ENCODE data around the gene MTMR3. TPM values are rescaled to one million over a fixed set of nuclear protein-coding genes. Genes with fewer than 3 reads are reported as not detected.

MTMR3 gene
- total and polyA plus RNA-seq, 2 donors (not counting 1 experiment from before 2014, with no cell fraction given), result 31.7 to 67.8 TPM

GRCh38 chr22:29872989-29873388 is 10.0 kb upstream of the MTMR3 start:
- CTCF ChIA-PET, result no interaction called here
- Mint-ChIP-seq H3K4me1 (no peaks in the 10 kb centered on the region), H3K27ac (no peak overlapping the region), H3K9me3 (ENCODE audit: insufficient read depth) (no peaks in the 10 kb centered on the region), H3K4me3 (no peak overlapping the region), H3K27me3 (peaks cover 11% of the 10 kb centered on the region)
- Histone ChIP-seq H2AFZ (ENCODE audit: insufficient read depth, low read depth, low read length, poor library complexity, severe bottlenecking) (no peak overlapping the region), H3K36me3 (replicated peaks in 1 of 2; ENCODE audit: control extremely low read depth in 1 of 2, control insufficient read depth in 1 of 2, extremely low read depth in 1 of 2, insufficient read depth in 2 of 2, low read length in 1 of 2) (no peaks in the 10 kb centered on the region), H3K4me1 (ENCODE audit: control insufficient read depth in 2 of 2, insufficient read depth in 2 of 2, low read length in 2 of 2) (no peaks in the 10 kb centered on the region), H4K20me1 (ENCODE audit: control insufficient read depth, insufficient read depth, low read length, poor library complexity, severe bottlenecking) (no peaks in the 10 kb centered on the region), H3K4me3 (ENCODE audit: control extremely low read depth in 1 of 5, extremely low read depth in 1 of 5, insufficient read depth in 1 of 5, low read depth in 2 of 5, low read length in 4 of 5) (no peak overlapping the region), H3K9ac (ENCODE audit: low read length) (no peak overlapping the region), H3K4me2 (replicated peaks; ENCODE audit: low read depth, low read length, poor library complexity, severe bottlenecking) (no peak overlapping the region), H3K27me3 (replicated peaks in 1 of 4; ENCODE audit: control extremely low read depth in 1 of 4, control insufficient read depth in 3 of 4, insufficient read depth in 4 of 4, low read length in 3 of 4) (no peaks in the 10 kb centered on the region), H3K9me3 (ENCODE audit: control extremely low read depth in 1 of 3, control insufficient read depth in 2 of 3, insufficient read depth in 1 of 3, low read length in 2 of 3) (no peaks in the 10 kb centered on the region), H3K79me2 (ENCODE audit: control insufficient read depth, insufficient read depth, low read length) (no peaks in the 10 kb centered on the region), H3K27ac (ENCODE audit: low read length in 2 of 2) (no peak overlapping the region)
- ATAC-seq (ENCODE audit: low read depth), result no peak
- TF ChIP-seq CTCF (IDR thresholded peaks at IDR 0.05) (no peak), EZH2 (IDR thresholded peaks at IDR 0.05; ENCODE audit: borderline replicate concordance, insufficient read depth, low read depth, low read length, poor library complexity, severe bottlenecking) (no peak)
- WGBS (ENCODE audit: insufficient coverage), result 57% methylated on average over 3 of the region's 5 CpGs
- DNase-seq, result no peak
- intact Hi-C loops (cut with micrococcal nuclease), result no loop called here
- POLR2A ChIA-PET, result no interaction called here

GRCh38 chr22:29873943-29874342 is 9.0 kb upstream of the MTMR3 start:
- DNase-seq, result no peak
- Histone ChIP-seq H3K36me3 (replicated peaks in 1 of 2; ENCODE audit: control extremely low read depth in 1 of 2, control insufficient read depth in 1 of 2, extremely low read depth in 1 of 2, insufficient read depth in 2 of 2, low read length in 1 of 2) (no peaks in the 10 kb centered on the region), H3K9ac (ENCODE audit: low read length) (no peak overlapping the region), H3K27me3 (replicated peaks in 1 of 4; ENCODE audit: control extremely low read depth in 1 of 4, control insufficient read depth in 3 of 4, insufficient read depth in 4 of 4, low read length in 3 of 4) (no peaks in the 10 kb centered on the region), H3K9me3 (ENCODE audit: control extremely low read depth in 1 of 3, control insufficient read depth in 2 of 3, insufficient read depth in 1 of 3, low read length in 2 of 3) (no peaks in the 10 kb centered on the region), H3K4me1 (ENCODE audit: control insufficient read depth in 2 of 2, insufficient read depth in 2 of 2, low read length in 2 of 2) (no peaks in the 10 kb centered on the region), H3K27ac (ENCODE audit: low read length in 2 of 2) (no peak overlapping the region), H3K4me3 (ENCODE audit: control extremely low read depth in 1 of 5, extremely low read depth in 1 of 5, insufficient read depth in 1 of 5, low read depth in 2 of 5, low read length in 4 of 5) (no peak overlapping the region), H2AFZ (ENCODE audit: insufficient read depth, low read depth, low read length, poor library complexity, severe bottlenecking) (no peak overlapping the region), H4K20me1 (ENCODE audit: control insufficient read depth, insufficient read depth, low read length, poor library complexity, severe bottlenecking) (no peaks in the 10 kb centered on the region), H3K79me2 (ENCODE audit: control insufficient read depth, insufficient read depth, low read length) (no peaks in the 10 kb centered on the region), H3K4me2 (replicated peaks; ENCODE audit: low read depth, low read length, poor library complexity, severe bottlenecking) (no peak overlapping the region)
- Mint-ChIP-seq H3K4me1 (no peaks in the 10 kb centered on the region), H3K4me3 (no peak overlapping the region), H3K9me3 (ENCODE audit: insufficient read depth) (no peaks in the 10 kb centered on the region), H3K27ac (no peak overlapping the region), H3K27me3 (peaks cover 6% of the 10 kb centered on the region)
- TF ChIP-seq EZH2 (IDR thresholded peaks at IDR 0.05; ENCODE audit: borderline replicate concordance, insufficient read depth, low read depth, low read length, poor library complexity, severe bottlenecking) (no peak), CTCF (IDR thresholded peaks at IDR 0.05) (no peak)
- ATAC-seq (ENCODE audit: low read depth), result no peak
- intact Hi-C loops (cut with micrococcal nuclease), result no loop called here
- no CpG with 5 or more reads among the region's 2 CpGs for WGBS (ENCODE audit: insufficient coverage)
- ChIA-PET CTCF (no interaction called here), POLR2A (no interaction called here)
